HepG2 (cell line): ENCODE measurements around the gene TBC1D22A. TPM values are rescaled to one million over a fixed set of nuclear protein-coding genes. Genes with fewer than 3 reads are reported as not detected.
A peak's percentile ranks its signal among the peaks of the same experiment; 100 is the strongest.

Experiments used
- CHD2 ChIP-seq: IDR thresholded peaks from 2 replicates; pipeline ENCODE4 v1.6.1; 2011; ENCODE audit warnings: low read depth, low read length, improper control_type of control experiment
- HNRNPK ChIP-seq: fragments of 200-400 bp; formaldehyde crosslinking; IDR thresholded peaks from 2 replicates; pipeline ENCODE4 v1.6.1; 2018; ENCODE audit warnings: low read length, low read depth, moderate library complexity, mild to moderate bottlenecking; ENCODE audit not compliant: poor library complexity, severe bottlenecking
- HNRNPL ChIP-seq: fragments of 200-400 bp; formaldehyde crosslinking; IDR thresholded peaks from 2 replicates; pipeline ENCODE4 v1.6.1; 2017; ENCODE audit warnings: mild to moderate bottlenecking, low read depth, low read length
- SKI ChIP-seq: fragments of 450-650 bp; IDR thresholded peaks from one replicate; pipeline ENCODE4 v1.6.1; 2018; ENCODE audit warnings: mild to moderate bottlenecking; ENCODE audit not compliant: partially characterized antibody
- THAP11 ChIP-seq: IDR thresholded peaks from 2 replicates; pipeline ENCODE4 v1.6.1; 2016; ENCODE audit warnings: missing biosample characterization, missing genetic modification reagents
- ZBTB21 ChIP-seq: sonication (generic); formaldehyde crosslinking; IDR thresholded peaks from 2 replicates; pipeline ENCODE4 v1.4.0; 2020; ENCODE audit warnings: missing genetic modification reagents
- polyA plus RNA-seq, 8 experiments: library from polyadenylated mRNA; depleted of rRNA in 3 of 8; stranded (reverse) in 7 of 8; unstranded in 1 of 8; fragments of >200 nt; fragmentation: Illumina TruSeq in 4 of 8; extraction: Trizol in 4 of 8; gene quantifications; 2 replicates each; pipeline versions ENCODE4 v1.2.1 to v1.2.3, GENCODE V29; 2011 to 2016; ENCODE audit warnings: low read depth in 4 of 8, missing spikeins in 1 of 8, mixed read lengths in 1 of 8; ENCODE audit not compliant: insufficient read depth in 1 of 8
- total RNA-seq, 5 experiments: library from RNA; depleted of rRNA; stranded (reverse); fragments of >200 nt; fragmentation: Illumina TruSeq; extraction: Trizol; gene quantifications; 2 replicates each; pipeline ENCODE4 v1.2.3, GENCODE V29; 2016; ENCODE audit warnings: low read depth in 1 of 5
- TF ChIP-seq, protein P1 (sequence below): sonication (generic); formaldehyde crosslinking; IDR thresholded peaks from 2 replicates; pipeline ENCODE4 v1.5.0; 2020; ENCODE audit warnings: missing genetic modification reagents, mild to moderate bottlenecking, borderline replicate concordance
- TF ChIP-seq, protein P2 (sequence below): sonication (generic); formaldehyde crosslinking; IDR thresholded peaks from 2 replicates; pipeline ENCODE4 v1.4.0; 2020; ENCODE audit warnings: missing genetic modification reagents, borderline replicate concordance
- TF ChIP-seq, protein P3 (sequence below): sonication (generic); formaldehyde crosslinking; IDR thresholded peaks from 2 replicates; pipeline ENCODE4 v1.4.0; 2020; ENCODE audit warnings: missing genetic modification reagents
- TF ChIP-seq, protein P4 (sequence below): sonication (generic); formaldehyde crosslinking; IDR thresholded peaks from 2 replicates; pipeline ENCODE4 v1.4.0; 2020; ENCODE audit warnings: missing genetic modification reagents
- TF ChIP-seq, protein P5 (sequence below): IDR thresholded peaks from 2 replicates; pipeline ENCODE4 v1.6.1; 2016; ENCODE audit warnings: low read depth, borderline replicate concordance
- TF ChIP-seq, protein P6 (sequence below): sonication (generic); formaldehyde crosslinking; IDR thresholded peaks from 2 replicates; pipeline ENCODE4 v1.4.0; 2020; ENCODE audit warnings: missing genetic modification reagents

The TBC1D22A gene
- total and polyA plus RNA-seq, 2 of the 13 experiments (the other 11 are each of a cell fraction or from before 2014, with no cell fraction given) = 17.3 to 18.0 TPM

DNA sequence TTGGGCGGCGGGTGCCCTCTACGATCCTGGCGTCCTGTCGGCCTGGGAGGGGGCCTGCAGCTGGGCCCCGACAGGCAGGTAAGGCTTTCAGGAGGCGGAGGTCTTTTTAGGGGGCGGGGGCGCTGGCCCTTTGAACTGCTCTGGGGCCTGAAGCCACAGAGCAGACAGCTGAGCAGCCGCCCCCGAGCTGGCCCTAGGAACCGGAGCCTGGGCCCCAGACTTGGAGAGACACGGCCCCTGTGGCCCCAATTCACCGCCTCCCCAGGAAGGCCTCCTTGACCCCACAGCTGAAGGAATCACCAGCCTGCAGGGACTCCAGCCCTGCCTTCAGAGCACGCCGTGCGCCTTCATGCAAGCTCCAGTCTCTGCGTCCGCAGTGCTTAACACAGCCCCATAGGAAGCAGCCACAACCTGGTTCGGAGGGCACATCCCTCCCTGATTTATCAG, 23.8 kb upstream of the TBC1D22A start (continued):
- no peak for TF ChIP-seq HNRNPK
- TF ChIP-seq CHD2 = no peak
- TF ChIP-seq, protein P1, sequence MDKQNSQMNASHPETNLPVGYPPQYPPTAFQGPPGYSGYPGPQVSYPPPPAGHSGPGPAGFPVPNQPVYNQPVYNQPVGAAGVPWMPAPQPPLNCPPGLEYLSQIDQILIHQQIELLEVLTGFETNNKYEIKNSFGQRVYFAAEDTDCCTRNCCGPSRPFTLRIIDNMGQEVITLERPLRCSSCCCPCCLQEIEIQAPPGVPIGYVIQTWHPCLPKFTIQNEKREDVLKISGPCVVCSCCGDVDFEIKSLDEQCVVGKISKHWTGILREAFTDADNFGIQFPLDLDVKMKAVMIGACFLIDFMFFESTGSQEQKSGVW (CRISPR knock-in tag) = no peak
- peak; percentile 16; the same call in 1 of the 2 replicates for TF ChIP-seq THAP11 (CRISPR knock-in tag)
- TF ChIP-seq, protein P2, sequence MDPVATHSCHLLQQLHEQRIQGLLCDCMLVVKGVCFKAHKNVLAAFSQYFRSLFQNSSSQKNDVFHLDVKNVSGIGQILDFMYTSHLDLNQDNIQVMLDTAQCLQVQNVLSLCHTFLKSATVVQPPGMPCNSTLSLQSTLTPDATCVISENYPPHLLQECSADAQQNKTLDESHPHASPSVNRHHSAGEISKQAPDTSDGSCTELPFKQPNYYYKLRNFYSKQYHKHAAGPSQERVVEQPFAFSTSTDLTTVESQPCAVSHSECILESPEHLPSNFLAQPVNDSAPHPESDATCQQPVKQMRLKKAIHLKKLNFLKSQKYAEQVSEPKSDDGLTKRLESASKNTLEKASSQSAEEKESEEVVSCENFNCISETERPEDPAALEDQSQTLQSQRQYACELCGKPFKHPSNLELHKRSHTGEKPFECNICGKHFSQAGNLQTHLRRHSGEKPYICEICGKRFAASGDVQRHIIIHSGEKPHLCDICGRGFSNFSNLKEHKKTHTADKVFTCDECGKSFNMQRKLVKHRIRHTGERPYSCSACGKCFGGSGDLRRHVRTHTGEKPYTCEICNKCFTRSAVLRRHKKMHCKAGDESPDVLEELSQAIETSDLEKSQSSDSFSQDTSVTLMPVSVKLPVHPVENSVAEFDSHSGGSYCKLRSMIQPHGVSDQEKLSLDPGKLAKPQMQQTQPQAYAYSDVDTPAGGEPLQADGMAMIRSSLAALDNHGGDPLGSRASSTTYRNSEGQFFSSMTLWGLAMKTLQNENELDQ (CRISPR knock-in tag) = no peak
- TF ChIP-seq HNRNPL = no peak
- TF ChIP-seq, protein P3, sequence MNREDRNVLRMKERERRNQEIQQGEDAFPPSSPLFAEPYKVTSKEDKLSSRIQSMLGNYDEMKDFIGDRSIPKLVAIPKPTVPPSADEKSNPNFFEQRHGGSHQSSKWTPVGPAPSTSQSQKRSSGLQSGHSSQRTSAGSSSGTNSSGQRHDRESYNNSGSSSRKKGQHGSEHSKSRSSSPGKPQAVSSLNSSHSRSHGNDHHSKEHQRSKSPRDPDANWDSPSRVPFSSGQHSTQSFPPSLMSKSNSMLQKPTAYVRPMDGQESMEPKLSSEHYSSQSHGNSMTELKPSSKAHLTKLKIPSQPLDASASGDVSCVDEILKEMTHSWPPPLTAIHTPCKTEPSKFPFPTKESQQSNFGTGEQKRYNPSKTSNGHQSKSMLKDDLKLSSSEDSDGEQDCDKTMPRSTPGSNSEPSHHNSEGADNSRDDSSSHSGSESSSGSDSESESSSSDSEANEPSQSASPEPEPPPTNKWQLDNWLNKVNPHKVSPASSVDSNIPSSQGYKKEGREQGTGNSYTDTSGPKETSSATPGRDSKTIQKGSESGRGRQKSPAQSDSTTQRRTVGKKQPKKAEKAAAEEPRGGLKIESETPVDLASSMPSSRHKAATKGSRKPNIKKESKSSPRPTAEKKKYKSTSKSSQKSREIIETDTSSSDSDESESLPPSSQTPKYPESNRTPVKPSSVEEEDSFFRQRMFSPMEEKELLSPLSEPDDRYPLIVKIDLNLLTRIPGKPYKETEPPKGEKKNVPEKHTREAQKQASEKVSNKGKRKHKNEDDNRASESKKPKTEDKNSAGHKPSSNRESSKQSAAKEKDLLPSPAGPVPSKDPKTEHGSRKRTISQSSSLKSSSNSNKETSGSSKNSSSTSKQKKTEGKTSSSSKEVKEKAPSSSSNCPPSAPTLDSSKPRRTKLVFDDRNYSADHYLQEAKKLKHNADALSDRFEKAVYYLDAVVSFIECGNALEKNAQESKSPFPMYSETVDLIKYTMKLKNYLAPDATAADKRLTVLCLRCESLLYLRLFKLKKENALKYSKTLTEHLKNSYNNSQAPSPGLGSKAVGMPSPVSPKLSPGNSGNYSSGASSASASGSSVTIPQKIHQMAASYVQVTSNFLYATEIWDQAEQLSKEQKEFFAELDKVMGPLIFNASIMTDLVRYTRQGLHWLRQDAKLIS = no peak
- TF ChIP-seq ZBTB21 (CRISPR knock-in tag) = no peak
- TF ChIP-seq, protein P4, sequence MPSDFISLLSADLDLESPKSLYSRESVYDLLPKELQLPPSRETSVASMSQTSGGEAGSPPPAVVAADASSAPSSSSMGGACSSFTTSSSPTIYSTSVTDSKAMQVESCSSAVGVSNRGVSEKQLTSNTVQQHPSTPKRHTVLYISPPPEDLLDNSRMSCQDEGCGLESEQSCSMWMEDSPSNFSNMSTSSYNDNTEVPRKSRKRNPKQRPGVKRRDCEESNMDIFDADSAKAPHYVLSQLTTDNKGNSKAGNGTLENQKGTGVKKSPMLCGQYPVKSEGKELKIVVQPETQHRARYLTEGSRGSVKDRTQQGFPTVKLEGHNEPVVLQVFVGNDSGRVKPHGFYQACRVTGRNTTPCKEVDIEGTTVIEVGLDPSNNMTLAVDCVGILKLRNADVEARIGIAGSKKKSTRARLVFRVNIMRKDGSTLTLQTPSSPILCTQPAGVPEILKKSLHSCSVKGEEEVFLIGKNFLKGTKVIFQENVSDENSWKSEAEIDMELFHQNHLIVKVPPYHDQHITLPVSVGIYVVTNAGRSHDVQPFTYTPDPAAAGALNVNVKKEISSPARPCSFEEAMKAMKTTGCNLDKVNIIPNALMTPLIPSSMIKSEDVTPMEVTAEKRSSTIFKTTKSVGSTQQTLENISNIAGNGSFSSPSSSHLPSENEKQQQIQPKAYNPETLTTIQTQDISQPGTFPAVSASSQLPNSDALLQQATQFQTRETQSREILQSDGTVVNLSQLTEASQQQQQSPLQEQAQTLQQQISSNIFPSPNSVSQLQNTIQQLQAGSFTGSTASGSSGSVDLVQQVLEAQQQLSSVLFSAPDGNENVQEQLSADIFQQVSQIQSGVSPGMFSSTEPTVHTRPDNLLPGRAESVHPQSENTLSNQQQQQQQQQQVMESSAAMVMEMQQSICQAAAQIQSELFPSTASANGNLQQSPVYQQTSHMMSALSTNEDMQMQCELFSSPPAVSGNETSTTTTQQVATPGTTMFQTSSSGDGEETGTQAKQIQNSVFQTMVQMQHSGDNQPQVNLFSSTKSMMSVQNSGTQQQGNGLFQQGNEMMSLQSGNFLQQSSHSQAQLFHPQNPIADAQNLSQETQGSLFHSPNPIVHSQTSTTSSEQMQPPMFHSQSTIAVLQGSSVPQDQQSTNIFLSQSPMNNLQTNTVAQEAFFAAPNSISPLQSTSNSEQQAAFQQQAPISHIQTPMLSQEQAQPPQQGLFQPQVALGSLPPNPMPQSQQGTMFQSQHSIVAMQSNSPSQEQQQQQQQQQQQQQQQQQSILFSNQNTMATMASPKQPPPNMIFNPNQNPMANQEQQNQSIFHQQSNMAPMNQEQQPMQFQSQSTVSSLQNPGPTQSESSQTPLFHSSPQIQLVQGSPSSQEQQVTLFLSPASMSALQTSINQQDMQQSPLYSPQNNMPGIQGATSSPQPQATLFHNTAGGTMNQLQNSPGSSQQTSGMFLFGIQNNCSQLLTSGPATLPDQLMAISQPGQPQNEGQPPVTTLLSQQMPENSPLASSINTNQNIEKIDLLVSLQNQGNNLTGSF (CRISPR knock-in tag) = no peak
- TF ChIP-seq, protein P5, sequence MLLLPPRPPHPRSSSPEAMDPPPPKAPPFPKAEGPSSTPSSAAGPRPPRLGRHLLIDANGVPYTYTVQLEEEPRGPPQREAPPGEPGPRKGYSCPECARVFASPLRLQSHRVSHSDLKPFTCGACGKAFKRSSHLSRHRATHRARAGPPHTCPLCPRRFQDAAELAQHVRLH (CRISPR knock-in tag) = no peak
- TF ChIP-seq, protein P6, sequence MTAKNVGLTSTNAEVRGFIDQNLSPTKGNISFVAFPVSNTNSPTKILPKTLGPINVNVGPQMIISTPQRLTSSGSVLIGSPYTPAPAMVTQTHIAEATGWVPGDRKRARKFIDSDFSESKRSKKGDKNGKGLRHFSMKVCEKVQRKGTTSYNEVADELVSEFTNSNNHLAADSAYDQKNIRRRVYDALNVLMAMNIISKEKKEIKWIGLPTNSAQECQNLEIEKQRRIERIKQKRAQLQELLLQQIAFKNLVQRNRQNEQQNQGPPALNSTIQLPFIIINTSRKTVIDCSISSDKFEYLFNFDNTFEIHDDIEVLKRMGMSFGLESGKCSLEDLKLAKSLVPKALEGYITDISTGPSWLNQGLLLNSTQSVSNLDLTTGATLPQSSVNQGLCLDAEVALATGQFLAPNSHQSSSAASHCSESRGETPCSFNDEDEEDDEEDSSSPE (CRISPR knock-in tag) = no peak; the same call in 1 of the 2 replicates
- TF ChIP-seq SKI = no peak
